Stimulated activated CD4-positive, alpha-beta T cell treated with anti-CD3 and anti-CD28 coated beads, Interleukin-12 subunit alpha, Interleukin-12 subunit beta, amount 100 ng/mL, for 48 hours (primary cell): ENCODE data around the gene AKIP1.

Experiments used
- DNase-seq, 3 donors: peaks; one replicate each; pipeline ENCODE4 v3.0.0-alpha.2; 2020; ENCODE audit warnings: low read depth in 2 of 3, low spot score in 1 of 3

Gene AKIP1

GRCh38 chr11:8959546-8960166, 48.7 kb downstream of the AKIP1 start:
- DNase-seq, result peak in 1 of 3 donors; percentile 43

- DNase-seq, result no peak
Observed at GRCh38 chr11:8961401-8961800, 50.4 kb downstream of the AKIP1 start.

DNA sequence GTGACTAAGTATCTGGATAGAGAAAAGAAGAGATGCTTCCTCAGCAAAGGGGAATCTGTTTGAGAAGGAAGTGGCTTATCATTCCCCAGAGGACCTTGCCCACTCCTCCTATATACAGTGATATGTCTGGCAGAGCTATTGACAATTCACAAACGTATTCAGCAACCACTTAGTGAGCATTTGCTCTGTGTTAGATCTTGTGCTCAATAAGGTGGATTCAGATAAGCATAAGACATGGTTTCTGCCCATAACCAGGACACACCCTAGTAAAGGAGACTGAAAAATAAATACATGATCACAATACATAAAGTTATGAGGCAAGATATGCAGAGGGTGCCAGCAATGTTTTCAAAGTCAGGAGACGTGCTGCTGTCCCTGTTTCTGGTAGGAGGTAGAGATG, 51.9 kb downstream of the AKIP1 start:
- DNase-seq, result no peak

DNA sequence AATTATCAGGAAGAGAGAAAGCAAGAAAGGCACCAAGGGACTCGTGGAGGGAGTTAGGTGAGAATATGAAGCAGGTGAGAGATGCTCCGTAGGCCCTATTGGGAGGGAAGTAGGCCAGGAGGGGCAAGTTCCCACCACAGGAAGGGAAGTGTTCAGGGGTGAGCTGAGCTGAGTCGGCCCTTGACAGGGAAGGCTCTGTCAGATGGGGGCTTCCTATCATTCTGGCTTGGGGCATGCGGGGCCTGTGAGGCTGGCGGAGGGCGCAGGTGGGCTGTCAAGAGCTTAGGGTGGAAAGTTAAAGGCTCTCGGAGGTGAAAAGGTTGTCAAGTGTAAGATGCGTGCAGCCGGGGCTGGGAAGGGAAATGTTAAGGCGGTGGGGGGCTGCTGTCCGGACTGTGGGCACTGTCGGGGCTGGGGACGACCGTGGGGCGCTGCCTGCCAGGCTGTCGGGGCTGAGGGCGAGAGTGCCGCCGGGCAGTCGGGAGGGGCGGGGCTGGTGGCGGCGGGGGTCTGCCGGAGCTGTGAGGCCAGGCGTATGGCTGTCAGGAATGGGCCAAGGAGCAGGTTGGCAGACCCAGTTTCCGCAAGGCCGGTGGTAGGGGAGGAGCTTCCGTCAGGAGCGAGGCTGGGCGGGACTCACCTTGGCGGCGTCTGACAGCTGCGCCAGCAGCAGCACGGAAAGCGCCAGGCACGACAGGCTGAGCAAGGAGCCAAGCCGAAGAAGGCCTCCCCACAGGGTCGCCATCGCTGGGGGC, 52.8 kb downstream of the AKIP1 start:
- DNase-seq, result peak; percentile 56 to 73 (median 60)

- DNase-seq, result peak; percentile 64 to 79 (median 70)
Observed at GRCh38 chr11:8964324-8965320, 53.6 kb downstream of the AKIP1 start, which contains the start of gene TMEM9B. TSS of gene TMEM9B (minus strand) at chr11:8964442. CDS start at chr11:8964313, 129 bp downstream.

DNA sequence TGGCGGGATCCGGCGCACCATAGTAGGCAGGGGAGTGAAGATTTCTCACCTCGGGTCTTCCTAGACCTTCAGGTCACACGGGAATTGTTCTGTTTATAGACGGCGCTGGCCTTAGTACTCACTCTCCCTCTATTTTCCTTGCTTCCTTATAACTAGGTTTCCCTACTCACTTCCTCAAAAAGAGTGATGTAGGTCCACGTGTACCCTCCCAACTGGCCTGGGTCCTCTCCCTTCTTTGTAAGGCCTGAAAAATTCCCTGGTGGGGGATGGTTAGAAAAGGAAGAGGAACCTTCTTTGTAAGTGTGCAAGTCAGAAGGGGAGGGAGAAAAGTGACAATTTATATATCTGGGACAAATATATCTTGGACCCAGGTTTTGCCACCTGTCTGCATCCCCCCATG, 56.2 kb downstream of the AKIP1 start:
- DNase-seq, result no peak
